HG03457 (cell line): ENCODE measurements around the gene KRT8.

Experiments used
- ATAC-seq: cut with Tn5 transposase; IDR thresholded peaks from one replicate; pipeline ENCODE4 v1.9.1; 2021; ENCODE audit warnings: moderate number of reproducible peaks; ENCODE audit not compliant: unreplicated experiment

KRT8 gene

DNA sequence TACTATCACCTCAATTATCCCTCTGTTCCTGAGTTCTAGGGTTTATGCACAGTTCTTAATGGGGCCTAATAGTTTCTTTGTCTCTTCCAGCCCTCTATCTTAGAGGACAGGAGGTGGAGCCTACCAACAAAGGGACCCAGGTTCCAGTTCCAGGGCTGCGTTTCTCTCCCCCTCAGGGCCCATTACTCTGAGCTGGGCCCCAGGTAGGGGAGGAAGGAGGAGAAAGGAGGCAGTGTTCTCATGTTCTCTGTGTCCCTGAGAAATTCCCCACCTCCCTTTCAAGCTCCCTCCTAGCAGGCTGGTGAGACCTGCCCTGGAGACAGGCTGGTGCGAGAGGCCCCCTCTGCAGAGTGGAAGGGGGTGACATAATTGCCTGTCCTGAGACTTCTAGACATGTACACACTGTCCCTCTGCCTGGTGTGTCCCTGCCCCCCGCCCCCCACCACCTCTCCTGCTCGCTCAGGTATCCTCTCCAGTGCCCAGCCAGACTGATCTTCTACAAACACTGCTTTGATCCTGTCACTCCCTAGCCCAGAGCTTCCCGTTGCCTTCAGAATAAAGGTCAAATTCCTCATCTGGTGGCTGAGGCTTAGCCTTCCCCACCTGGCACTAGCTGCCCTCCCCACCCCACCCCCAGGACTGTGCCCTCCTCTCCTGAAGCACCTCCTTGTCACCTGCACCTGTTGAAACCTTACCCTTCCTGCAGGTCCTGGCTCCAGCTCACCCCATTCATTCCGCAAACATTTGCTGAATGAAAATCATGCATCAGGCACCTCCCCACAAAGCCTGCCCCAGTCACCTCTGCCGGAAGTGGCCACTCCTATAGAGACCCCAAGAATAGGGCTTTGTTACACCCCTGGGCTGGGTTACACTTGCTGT, 21.1 kb upstream of the KRT8 start:
- ATAC-seq = no peak

GRCh38 chr12:52924764-52925716, 20.2 kb upstream of the KRT8 start:
- no peak for ATAC-seq

DNA sequence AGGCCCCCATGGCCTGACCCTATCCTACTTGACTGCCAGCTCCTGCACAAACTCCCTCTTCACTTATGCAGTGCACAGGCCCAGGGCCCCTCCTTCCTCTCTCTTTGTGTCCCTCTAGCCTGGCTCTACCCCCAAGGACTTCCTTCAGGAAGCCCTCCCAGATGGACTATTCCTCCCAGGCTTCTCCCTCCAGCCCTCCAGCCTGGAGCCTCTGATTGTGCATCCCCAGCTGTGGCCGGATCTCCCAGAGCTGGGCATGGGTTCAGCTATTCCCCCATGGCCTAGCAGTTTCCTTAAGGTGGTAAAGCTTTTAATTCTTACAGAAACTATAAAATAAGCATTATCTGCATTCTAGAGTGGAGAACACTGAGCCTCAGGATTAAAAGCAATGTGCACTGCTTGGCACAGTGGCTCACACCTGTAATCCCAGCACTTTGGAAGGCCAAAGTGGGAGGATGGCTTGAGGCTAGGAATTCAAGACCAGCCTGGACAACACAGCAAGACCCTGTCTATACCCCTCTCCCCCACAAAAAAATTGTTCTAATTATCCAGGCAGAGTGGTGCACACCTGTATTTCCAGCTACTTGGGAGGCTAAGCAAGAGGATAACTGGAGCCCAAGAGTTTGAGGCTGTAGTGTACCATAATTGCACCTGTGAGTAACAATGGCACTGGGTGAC, 16.8 kb upstream of the KRT8 start:
- no peak for ATAC-seq

DNA sequence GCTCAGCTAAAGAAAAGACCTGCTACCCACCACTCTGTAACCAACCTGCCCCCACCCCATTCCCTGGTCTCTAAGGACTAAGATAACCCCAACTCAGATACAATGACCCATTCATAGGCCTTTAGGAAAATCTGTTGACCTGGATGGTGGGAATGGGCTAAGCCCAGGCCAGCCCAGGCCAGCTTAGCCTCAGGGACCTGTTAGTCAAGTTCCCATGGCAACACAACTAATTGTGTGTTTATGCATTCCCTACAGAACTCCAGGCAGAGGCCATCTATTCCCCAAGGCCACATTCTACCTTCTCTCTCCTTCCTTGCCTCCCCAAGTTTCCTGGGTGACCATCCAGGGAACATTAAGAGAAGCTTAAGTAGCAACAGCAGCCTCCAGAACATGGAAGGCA, 16.1 kb upstream of the KRT8 start:
- no peak for ATAC-seq

DNA sequence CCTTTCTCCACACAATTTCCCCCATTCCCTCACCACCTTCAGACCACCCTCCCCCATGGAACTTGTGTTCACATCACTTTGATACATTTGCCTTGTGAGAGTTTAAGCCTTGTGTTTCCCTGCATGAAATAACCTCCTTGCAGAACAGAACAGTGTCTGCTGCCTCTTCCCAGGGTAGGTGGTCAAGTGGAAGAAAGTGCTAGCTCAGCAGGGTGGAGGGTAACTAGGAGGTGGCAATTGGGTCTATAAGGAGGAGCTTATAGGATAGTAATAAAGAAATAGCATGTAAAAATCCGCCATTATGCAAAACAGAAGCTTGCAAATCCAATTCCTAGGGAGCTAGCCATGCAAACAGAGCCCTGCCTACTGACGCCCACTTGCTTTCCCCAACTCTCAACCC, 13.9 kb upstream of the KRT8 start:
- ATAC-seq = no peak

- no peak for ATAC-seq
Observed at GRCh38 chr12:52918351-52918750, 13.5 kb upstream of the KRT8 start.

- no peak for ATAC-seq
Observed at GRCh38 chr12:52917800-52918199, 12.9 kb upstream of the KRT8 start.

DNA sequence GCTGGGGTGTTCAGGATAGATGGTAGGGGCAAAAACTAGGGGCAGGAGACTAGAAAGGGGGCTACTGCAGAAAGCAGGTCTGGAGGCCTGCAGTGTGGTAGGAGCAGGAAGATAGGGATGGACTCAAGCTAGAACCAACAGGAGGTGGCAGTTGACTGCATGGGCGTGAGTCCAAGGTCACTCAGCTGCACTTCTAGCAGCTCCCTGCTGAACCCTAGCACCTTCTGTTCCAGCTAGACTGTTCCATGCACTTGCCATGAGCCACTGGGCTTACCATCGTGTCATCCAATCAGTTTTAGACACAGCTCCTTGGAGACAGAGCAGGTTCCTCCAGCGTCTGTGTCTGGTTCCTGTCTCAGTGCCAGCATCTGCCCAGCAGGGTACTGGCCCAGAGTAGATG, 11.3 kb upstream of the KRT8 start:
- ATAC-seq = no peak

- no peak for ATAC-seq
Observed at GRCh38 chr12:52915637-52916036, 10.8 kb upstream of the KRT8 start.

- no peak for ATAC-seq
Observed at GRCh38 chr12:52914576-52915121, 9.8 kb upstream of the KRT8 start.

- no peak for ATAC-seq
Observed at GRCh38 chr12:52913431-52913821, 8.6 kb upstream of the KRT8 start.

DNA sequence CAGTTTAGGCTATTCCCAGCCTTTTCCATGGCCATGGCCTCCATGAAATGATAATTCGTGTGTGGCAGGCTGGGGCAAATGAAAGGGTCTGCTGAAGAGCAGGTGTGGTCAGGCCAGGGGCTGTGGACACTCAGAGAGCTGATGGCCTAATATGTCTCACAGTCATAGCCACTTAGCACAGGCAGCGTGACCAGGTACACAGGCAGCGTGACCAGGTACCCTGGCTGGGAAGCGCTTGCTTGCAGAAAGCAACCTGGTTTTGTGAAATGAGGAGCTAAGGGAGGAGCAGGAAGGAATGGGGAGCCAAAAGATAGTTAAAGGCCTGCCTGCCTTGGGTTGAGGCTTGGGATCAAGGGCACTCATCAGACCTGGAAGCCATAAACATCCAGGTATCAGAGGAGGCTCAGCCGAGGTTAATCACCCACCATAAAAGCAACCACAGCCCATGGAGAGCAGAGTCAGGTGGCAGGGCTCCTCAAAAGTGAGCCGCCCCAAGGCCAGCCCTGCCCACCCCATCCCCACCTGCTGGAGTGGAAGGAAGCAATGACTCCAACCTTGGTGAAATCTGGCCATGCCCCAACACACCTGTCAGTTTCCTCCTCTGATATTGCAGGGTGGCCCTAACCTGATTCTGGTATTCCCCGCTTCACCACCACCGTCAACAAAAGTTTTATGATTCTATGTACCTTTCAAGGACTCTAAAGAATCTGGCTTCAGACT, 8.0 kb upstream of the KRT8 start:
- ATAC-seq = no peak

GRCh38 chr12:52910248-52910883, 5.5 kb upstream of the KRT8 start:
- no peak for ATAC-seq

DNA sequence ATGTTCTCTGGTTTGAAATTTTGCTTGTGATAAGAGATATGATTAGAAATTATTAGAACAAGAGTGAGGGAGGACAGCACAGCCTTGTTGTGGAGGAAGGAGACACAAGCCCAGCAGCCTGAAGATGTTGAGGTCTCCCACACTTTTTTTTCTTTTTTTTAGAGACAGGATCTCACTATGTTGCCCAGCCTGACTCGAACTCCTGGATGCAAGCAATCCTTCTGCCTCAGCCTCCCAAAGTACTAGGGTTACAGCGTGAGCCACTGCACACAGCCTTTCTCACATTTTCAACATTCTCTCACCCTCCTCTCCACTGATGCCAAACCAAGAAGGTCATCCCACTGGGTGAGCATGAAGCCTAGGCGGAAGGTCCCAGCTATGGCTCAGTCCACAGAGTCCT, 4.9 kb upstream of the KRT8 start:
- no peak for ATAC-seq

DNA sequence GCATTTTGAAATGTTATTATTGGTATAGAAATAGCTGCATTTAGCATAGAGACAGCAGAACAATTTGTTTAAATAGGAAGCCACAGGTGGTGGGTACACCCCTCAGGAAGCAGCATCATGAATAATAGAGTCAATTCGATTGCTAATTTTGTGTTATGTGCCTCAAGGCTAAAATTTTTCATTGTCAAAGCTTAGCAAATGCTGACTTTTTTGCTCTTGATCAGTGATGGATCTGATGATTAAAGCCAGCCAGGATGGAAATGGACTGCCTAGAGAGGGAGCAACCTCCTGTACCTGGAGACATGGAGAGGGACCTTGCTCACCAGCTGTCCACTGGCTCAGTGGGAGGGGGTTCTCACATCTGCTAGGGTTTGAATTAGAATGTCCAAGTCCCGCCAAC, 4.5 kb upstream of the KRT8 start:
- ATAC-seq = no peak

DNA sequence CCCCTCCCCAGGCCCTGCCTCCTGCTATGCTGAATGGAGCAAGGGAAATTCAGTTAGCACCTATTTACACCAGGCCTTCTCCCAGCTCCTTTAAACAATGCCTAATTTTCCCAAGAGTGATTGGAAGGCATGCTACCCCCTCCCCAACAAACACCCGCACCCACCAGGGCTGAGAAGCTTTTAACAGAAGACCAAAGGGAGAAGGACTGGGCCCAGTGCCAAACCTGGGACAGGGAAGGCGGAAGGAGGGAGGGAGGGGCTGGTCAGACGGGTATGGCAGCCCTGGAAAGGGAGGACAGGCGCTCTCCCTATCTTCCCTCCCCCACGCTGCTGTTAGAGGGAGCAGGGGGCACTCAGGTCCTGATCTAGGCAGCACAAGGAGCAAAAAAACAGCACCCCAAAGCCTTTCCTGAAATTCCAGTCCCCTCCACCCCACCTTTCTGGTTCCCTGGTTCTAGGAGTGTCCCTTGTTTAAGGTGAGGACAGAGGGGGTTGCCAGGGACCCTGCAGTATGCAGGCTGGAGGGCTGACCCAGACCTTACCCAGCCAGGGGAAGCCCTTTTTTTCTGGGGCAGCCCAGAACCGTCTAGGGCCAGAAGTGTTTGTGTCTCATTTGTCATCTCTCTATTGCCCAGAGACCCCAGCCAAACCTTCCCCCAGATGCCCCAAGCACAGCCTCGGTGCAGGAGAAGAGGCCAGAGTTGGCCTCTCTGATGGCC, 2.4 kb upstream of the KRT8 start:
- no peak for ATAC-seq

DNA sequence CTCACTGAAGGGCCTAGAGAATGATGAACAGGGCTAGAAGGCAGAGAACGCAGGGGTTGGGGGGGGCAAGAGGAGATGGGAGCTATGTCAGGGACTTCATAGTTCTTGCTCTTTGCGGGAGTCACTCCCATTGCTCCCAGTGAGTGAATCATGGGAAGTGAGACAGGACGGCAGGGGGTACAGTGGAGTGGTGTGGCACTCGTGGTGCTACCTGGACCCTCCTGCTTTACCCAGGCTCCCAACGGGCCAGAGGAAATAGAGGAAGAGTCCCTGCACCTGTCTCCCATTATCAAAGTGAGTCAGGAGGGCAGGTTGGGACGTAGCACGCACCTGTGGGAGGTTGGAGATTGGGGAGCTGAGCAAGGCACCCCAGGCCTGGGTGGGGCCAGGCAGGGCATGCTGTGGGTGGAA, 1.3 kb upstream of the KRT8 start:
- ATAC-seq = no peak

DNA sequence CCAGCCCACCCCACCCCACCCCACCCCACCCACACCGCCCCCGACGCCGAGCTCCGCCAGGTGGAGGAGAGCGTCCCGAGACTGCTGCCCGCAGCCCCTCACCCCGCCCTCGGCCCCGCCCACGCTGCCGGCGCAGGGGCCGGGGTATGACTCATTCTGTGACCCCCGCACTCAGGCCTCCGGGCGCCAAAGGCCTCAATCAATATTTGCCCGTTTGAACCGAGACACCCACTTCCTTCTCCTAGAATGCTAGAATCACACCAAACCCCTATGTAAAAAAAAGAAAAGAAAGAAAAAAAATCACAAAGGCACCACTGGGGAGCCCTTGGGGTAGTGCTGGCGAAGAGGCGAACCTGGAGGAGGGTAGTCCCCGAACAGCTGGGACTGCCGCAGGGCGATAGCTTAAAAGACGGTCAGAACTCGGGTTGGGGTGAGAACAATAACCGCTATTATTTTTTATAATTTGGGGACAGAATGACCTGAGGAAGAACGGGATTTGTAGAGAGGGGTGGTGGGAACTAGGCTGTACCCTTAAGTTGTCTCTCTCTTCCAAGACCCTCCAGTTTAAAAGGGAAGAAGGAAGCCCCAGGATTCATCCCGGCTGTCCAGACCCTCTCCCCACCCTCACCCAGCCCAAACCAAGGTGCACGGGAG, 894 bp downstream of the KRT8 start:
- ATAC-seq = no peak
